H1 (cell line): Measurements from ENCODE around the gene MCF2L. TPM values are rescaled to one million over a fixed set of nuclear protein-coding genes. Genes with fewer than 3 reads are reported as not detected.

Experiments
- HDAC6 ChIP-seq: IDR thresholded peaks from one replicate; pipeline ENCODE4 v1.7.1; 2012; ENCODE audit warnings: low read depth, mild to moderate bottlenecking, inconsistent platforms, low read length, moderate library complexity
- POU5F1 ChIP-seq: IDR thresholded peaks from 2 replicates; pipeline ENCODE4 v1.6.1; 2011; ENCODE audit warnings: low read depth, mild to moderate bottlenecking, low read length, moderate library complexity
- RXRA ChIP-seq: IDR thresholded peaks from 2 replicates; pipeline ENCODE4 v1.6.1; 2011; ENCODE audit warnings: low read depth, mild to moderate bottlenecking, low read length, moderate library complexity; ENCODE audit not compliant: insufficient read depth
- polyA plus RNA-seq, 7 experiments: library from polyadenylated mRNA; depleted of rRNA in 3 of 7; stranded (reverse) in 5 of 7; unstranded in 2 of 7; fragments of >200 nt in 5 of 7; fragments of 200-250 nt in 2 of 7; gene quantifications; 1 replicate in 5 of 7; 2 replicates in 1 of 7; 4 replicates in 1 of 7; pipeline versions ENCODE4 v1.2.1 to v1.2.3, GENCODE V29; 2011 to 2013; ENCODE audit warnings: missing spikeins in 2 of 7, mixed read lengths in 2 of 7
- total RNA-seq: library from RNA; stranded (reverse); fragmentation: NEBNext Ultra II Directional; extraction: Animal tissue kit (Norgen Biotek cat#: 25700); gene quantifications from 2 replicates; pipeline ENCODE4 v1.2.1, GENCODE V29; 2021
- TF ChIP-seq, protein P1 (sequence below): fragments of 300-600 bp; sonication (generic); IDR thresholded peaks from 2 replicates; pipeline ENCODE4 v1.7.1; 2012; ENCODE audit warnings: low read length, moderate library complexity, mild to moderate bottlenecking, inconsistent platforms; ENCODE audit not compliant: insufficient replicate concordance

The MCF2L gene
- total and polyA plus RNA-seq, 2 of the 8 experiments (the other 6 are each of a cell fraction or from before 2014, with no cell fraction given): 10.1 to 24.4 TPM

DNA sequence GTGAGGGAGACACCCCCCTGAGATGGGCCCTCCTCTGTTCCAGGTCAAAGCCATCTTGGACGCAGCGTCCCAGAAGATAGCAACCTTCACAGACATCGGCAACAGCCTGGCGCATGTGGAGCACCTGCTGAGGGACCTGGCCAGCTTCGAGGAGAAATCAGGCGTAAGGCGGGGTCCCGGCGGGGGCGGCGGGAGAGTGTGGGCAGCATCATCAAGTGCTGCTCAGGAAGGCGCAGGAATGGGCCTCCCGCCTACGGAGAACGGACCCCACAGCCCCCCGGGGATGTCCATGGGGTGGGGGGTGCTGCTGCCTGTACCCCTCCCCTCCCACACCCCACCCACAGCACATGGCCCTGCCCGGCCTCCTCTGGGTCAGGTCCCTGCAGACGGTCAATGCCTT, 105.4 kb downstream of the MCF2L start (continued):
- TF ChIP-seq, protein P1, sequence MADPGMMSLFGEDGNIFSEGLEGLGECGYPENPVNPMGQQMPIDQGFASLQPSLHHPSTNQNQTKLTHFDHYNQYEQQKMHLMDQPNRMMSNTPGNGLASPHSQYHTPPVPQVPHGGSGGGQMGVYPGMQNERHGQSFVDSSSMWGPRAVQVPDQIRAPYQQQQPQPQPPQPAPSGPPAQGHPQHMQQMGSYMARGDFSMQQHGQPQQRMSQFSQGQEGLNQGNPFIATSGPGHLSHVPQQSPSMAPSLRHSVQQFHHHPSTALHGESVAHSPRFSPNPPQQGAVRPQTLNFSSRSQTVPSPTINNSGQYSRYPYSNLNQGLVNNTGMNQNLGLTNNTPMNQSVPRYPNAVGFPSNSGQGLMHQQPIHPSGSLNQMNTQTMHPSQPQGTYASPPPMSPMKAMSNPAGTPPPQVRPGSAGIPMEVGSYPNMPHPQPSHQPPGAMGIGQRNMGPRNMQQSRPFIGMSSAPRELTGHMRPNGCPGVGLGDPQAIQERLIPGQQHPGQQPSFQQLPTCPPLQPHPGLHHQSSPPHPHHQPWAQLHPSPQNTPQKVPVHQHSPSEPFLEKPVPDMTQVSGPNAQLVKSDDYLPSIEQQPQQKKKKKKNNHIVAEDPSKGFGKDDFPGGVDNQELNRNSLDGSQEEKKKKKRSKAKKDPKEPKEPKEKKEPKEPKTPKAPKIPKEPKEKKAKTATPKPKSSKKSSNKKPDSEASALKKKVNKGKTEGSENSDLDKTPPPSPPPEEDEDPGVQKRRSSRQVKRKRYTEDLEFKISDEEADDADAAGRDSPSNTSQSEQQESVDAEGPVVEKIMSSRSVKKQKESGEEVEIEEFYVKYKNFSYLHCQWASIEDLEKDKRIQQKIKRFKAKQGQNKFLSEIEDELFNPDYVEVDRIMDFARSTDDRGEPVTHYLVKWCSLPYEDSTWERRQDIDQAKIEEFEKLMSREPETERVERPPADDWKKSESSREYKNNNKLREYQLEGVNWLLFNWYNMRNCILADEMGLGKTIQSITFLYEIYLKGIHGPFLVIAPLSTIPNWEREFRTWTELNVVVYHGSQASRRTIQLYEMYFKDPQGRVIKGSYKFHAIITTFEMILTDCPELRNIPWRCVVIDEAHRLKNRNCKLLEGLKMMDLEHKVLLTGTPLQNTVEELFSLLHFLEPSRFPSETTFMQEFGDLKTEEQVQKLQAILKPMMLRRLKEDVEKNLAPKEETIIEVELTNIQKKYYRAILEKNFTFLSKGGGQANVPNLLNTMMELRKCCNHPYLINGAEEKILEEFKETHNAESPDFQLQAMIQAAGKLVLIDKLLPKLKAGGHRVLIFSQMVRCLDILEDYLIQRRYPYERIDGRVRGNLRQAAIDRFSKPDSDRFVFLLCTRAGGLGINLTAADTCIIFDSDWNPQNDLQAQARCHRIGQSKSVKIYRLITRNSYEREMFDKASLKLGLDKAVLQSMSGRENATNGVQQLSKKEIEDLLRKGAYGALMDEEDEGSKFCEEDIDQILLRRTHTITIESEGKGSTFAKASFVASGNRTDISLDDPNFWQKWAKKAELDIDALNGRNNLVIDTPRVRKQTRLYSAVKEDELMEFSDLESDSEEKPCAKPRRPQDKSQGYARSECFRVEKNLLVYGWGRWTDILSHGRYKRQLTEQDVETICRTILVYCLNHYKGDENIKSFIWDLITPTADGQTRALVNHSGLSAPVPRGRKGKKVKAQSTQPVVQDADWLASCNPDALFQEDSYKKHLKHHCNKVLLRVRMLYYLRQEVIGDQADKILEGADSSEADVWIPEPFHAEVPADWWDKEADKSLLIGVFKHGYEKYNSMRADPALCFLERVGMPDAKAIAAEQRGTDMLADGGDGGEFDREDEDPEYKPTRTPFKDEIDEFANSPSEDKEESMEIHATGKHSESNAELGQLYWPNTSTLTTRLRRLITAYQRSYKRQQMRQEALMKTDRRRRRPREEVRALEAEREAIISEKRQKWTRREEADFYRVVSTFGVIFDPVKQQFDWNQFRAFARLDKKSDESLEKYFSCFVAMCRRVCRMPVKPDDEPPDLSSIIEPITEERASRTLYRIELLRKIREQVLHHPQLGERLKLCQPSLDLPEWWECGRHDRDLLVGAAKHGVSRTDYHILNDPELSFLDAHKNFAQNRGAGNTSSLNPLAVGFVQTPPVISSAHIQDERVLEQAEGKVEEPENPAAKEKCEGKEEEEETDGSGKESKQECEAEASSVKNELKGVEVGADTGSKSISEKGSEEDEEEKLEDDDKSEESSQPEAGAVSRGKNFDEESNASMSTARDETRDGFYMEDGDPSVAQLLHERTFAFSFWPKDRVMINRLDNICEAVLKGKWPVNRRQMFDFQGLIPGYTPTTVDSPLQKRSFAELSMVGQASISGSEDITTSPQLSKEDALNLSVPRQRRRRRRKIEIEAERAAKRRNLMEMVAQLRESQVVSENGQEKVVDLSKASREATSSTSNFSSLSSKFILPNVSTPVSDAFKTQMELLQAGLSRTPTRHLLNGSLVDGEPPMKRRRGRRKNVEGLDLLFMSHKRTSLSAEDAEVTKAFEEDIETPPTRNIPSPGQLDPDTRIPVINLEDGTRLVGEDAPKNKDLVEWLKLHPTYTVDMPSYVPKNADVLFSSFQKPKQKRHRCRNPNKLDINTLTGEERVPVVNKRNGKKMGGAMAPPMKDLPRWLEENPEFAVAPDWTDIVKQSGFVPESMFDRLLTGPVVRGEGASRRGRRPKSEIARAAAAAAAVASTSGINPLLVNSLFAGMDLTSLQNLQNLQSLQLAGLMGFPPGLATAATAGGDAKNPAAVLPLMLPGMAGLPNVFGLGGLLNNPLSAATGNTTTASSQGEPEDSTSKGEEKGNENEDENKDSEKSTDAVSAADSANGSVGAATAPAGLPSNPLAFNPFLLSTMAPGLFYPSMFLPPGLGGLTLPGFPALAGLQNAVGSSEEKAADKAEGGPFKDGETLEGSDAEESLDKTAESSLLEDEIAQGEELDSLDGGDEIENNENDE: no peak
- TF ChIP-seq POU5F1: no peak
- no peak for TF ChIP-seq HDAC6
- TF ChIP-seq RXRA: no peak
